Frontal cortex (tissue), 4 donors: ENCODE data around the gene APBB2. TPM values are rescaled to one million over a fixed set of nuclear protein-coding genes. Genes with fewer than 3 reads are reported as not detected.
A peak's percentile ranks its signal among the peaks of the same experiment; 100 is the strongest.

Source experiments
- DNase-seq, 2 donors: peaks; one replicate each; pipeline ENCODE4 v3.0.0; 2012; ENCODE audit warnings: low spot score in 2 of 2
- FAIRE-seq: peaks from 2 replicates; lab custom pipeline; 2012; peaks lifted over from hg19 to GRCh38; lab: Jason Lieb, UNC
- total RNA-seq: library from RNA; depleted of rRNA; stranded (reverse); fragments of >200 nt; gene quantifications from one replicate; pipeline ENCODE4 v1.2.3, GENCODE V29; 2014
- donor health status: control.
- donor health status: control.
- donor health status: control.

APBB2 gene
- total RNA-seq, 1 donor from 2014 or later: 68.1 TPM

- FAIRE-seq: no peak
- DNase-seq: peak; percentile 62 to 64
Observed at GRCh38 chr4:41216294-41217019, 2.1 kb upstream of the APBB2 start.

GRCh38 chr4:41215969-41216293 lies 1.6 kb upstream of the APBB2 start:
- FAIRE-seq: no peak
- no peak for DNase-seq

- DNase-seq: peak in 1 of 2 donors; percentile 43
- FAIRE-seq: no peak
Observed at GRCh38 chr4:41215155-41215554, 813 bp upstream of the APBB2 start.

- FAIRE-seq: no peak
Observed at GRCh38 chr4:41214825-41215146, 444 bp upstream of the APBB2 start.

GRCh38 chr4:41213625-41214135 lies 662 bp downstream of the APBB2 start:
- DNase-seq (peak in 1 of 2 donors; percentile 32), FAIRE-seq (no peak)

More at GRCh38 chr4:41214825-41215146, 444 bp upstream of the APBB2 start:
- no peak for DNase-seq

- FAIRE-seq: no peak
Observed at GRCh38 chr4:41212616-41213203, 1.6 kb downstream of the APBB2 start.

GRCh38 chr4:41211951-41212615 lies 2.3 kb downstream of the APBB2 start:
- no peak for FAIRE-seq

More at GRCh38 chr4:41212616-41213203, 1.6 kb downstream of the APBB2 start:
- DNase-seq: peak; percentile 37 to 57

GRCh38 chr4:41209901-41210300 lies 4.4 kb downstream of the APBB2 start:
- FAIRE-seq: no peak

More at GRCh38 chr4:41211951-41212615, 2.3 kb downstream of the APBB2 start:
- DNase-seq: no peak

GRCh38 chr4:41209187-41209586 lies 5.2 kb downstream of the APBB2 start:
- no peak for FAIRE-seq
- no peak for DNase-seq

More at GRCh38 chr4:41209901-41210300, 4.4 kb downstream of the APBB2 start:
- no peak for DNase-seq

- no peak for DNase-seq
- FAIRE-seq: no peak
Observed at GRCh38 chr4:41207291-41207831, 7.0 kb downstream of the APBB2 start.

- FAIRE-seq (no peak), DNase-seq (no peak)
Observed at GRCh38 chr4:41205854-41206460, 8.4 kb downstream of the APBB2 start.

- no peak for DNase-seq
- FAIRE-seq: no peak
Observed at GRCh38 chr4:41205130-41205529, 9.2 kb downstream of the APBB2 start.

- FAIRE-seq (no peak), DNase-seq (no peak)
Observed at GRCh38 chr4:41204400-41204978, 9.9 kb downstream of the APBB2 start.

- DNase-seq (no peak), FAIRE-seq (no peak)
Observed at GRCh38 chr4:41203841-41204240, 10.5 kb downstream of the APBB2 start.

GRCh38 chr4:41202820-41203568 lies 11.3 kb downstream of the APBB2 start:
- no peak for DNase-seq
- FAIRE-seq: no peak

GRCh38 chr4:41202356-41202755 lies 12.0 kb downstream of the APBB2 start:
- FAIRE-seq: no peak
- no peak for DNase-seq

GRCh38 chr4:41200486-41201017 lies 13.8 kb downstream of the APBB2 start:
- DNase-seq: no peak
- FAIRE-seq: no peak

GRCh38 chr4:41199788-41200187 lies 14.6 kb downstream of the APBB2 start:
- no peak for FAIRE-seq
- DNase-seq: no peak

GRCh38 chr4:41197996-41198395 lies 16.3 kb downstream of the APBB2 start:
- DNase-seq: no peak
- FAIRE-seq: no peak
